DOHH2 (cell line): Measurements from ENCODE around the gene ADGRG4.

Experiments used
- CTCF ChIP-seq: fragments of 200-600 bp; sonication (generic); IDR thresholded peaks from one replicate; pipeline ENCODE4 v1.5.1; 2014; ENCODE audit warnings: antibody characterized with exemption, mild to moderate bottlenecking, low read depth, low read length; ENCODE audit not compliant: poor library complexity, severe bottlenecking
- EZH2phosphoT487 ChIP-seq: fragments of 200-600 bp; sonication (generic); IDR thresholded peaks from 2 replicates; pipeline ENCODE4 v1.6.1; 2017; ENCODE audit warnings: borderline replicate concordance, mild to moderate bottlenecking, antibody characterized with exemption, low read length, moderate library complexity, mixed read lengths

GRCh38 chrX:136453114-136453513 lies 152.4 kb downstream of the ADGRG4 start:
- TF ChIP-seq CTCF (no peak), EZH2phosphoT487 (no peak)
